HG03460 (cell line): ENCODE data around the gene PXDC1.

Experiments
- ATAC-seq: cut with Tn5 transposase; IDR thresholded peaks from one replicate; pipeline ENCODE4 v1.9.1; 2021; ENCODE audit not compliant: unreplicated experiment

Gene PXDC1, protein sequence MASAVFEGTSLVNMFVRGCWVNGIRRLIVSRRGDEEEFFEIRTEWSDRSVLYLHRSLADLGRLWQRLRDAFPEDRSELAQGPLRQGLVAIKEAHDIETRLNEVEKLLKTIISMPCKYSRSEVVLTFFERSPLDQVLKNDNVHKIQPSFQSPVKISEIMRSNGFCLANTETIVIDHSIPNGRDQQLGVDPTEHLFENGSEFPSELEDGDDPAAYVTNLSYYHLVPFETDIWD

DNA sequence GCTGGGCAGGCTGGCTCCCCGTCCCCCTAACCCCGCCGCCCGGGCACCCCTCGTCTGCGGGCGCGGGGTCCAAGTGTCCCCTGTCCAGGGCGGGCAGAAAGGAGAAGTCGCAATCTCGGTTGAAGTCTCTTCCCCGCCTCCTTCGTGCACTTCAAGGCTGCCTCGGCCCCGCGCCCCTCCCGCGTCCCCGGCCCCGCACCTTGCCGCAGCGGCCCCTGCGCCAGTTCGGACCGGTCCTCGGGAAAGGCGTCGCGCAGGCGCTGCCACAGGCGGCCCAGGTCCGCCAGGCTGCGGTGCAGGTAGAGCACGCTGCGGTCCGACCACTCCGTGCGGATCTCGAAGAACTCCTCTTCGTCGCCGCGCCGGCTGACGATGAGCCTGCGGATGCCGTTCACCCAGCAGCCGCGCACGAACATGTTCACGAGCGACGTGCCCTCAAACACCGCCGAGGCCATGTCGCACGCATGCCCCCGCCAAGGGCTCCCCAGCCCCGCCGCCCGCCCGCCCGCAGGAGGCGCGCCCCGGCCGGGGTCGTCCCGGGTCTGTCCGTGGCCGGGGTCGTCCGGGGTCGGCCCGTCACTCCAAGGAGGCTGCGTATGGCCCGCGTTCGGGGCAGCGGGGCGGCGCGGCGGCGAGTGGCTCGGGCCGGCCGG is at the start of gene PXDC1:
Gene PXDC1, minus strand, starts transcription at position 637 of the 653 bp plus-strand sequence. Its CDS starts 182 bp downstream, at position 455.
- peak; percentile 10 for ATAC-seq

GRCh38 chr6:3800850-3801591 is 49.5 kb upstream of the PXDC1 start:
- no peak for ATAC-seq

- no peak for ATAC-seq
Measured at GRCh38 chr6:3799719-3800118, 48.2 kb upstream of the PXDC1 start.

- ATAC-seq, result no peak
Measured at GRCh38 chr6:3798055-3798919, 46.8 kb upstream of the PXDC1 start.

GRCh38 chr6:3797231-3798054 is 45.9 kb upstream of the PXDC1 start:
- no peak for ATAC-seq

DNA sequence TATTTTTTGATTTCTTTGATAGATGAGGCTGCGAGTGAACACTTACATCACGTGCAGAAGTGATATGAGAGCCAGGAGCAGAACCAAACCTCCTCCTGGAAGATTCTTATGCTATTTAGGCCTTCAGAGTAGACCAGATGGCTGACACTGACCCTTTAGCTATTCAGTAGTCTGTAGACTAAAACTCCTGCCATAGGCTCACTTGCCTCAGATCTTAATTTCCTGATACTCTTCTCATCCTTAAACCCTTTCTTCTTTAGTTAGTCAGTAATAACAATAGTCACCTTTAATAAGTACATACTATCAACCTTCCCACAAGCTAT is 45.2 kb upstream of the PXDC1 start:
- ATAC-seq, result no peak

DNA sequence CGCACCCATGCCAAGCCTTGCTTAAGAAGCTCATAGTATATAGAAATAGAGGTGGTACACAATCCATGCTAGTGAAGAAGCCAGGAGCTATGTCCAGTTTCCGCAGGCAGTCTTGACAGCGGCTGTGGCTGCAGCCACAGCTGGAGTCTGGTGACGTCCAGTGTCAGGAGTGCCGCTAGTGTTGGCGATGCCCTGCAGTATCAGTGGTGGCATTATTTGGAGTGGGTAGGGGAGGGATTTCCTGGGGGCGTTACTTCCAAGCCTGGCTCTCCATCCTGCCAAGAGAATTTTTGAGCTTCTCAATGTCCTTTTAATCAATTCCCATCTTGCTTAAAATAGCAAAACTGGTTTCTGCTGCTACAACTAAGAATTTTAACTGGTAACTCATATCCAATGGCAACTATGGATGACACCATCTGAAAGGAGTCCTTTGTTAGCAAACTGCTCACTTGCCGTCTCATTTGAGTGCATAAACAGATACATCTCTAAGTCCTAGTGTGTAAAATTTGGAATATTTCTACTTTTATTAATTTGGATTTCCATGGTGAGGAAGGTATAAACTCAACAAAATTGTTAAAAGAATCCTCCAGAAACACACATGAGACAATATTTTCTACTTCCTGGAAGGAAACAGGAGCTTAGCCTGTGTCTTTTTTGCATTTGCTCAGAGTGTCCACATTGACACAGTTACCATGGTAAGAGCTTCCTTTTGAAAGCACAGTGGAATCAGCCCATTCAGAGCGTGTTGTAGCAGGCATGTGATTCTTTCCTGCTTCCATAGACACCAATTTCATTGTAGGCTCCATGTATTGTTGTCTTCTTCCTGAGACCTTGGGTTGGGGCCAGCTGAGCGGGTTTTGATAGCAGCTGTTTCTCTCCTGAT is 44.6 kb upstream of the PXDC1 start:
- ATAC-seq, result no peak

DNA sequence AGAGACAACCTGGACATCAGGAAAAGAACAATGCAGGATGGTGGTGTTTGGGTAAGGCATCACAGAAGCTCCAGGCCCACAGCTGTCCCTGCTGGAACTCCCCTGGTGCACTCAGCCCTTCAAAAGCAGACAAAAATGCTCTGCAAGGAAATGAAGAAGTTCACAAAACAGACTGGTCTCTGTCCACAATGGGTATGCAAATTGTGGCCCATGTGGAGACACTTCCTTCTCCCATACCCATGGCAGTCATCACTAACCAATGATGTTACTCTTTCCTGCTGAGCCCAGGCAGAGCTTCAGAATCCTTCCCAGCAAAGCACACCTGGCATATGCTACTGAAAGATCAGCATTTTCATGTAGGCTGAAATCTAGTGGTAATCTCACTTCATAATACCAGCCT is 42.6 kb upstream of the PXDC1 start:
- peak; percentile 75 for ATAC-seq

DNA sequence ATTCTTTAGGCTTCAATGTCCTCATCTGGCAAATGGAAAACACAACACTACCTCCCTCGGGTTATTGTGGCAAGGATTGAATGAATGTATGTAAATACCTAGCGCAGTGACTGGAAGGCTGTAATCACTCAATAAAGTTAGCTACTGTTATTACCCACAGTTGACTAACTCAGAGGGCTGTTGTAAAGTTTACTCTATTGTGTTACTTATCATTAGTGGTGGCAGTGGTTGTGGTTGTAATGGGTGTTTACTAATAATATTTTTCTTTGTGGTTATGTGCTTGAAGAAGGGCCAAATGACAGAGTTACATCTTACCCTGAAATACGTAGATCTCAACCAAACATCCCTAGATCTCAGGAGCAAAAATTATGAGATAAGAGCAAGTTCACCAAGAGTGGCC is 42.0 kb upstream of the PXDC1 start:
- ATAC-seq, result no peak

DNA sequence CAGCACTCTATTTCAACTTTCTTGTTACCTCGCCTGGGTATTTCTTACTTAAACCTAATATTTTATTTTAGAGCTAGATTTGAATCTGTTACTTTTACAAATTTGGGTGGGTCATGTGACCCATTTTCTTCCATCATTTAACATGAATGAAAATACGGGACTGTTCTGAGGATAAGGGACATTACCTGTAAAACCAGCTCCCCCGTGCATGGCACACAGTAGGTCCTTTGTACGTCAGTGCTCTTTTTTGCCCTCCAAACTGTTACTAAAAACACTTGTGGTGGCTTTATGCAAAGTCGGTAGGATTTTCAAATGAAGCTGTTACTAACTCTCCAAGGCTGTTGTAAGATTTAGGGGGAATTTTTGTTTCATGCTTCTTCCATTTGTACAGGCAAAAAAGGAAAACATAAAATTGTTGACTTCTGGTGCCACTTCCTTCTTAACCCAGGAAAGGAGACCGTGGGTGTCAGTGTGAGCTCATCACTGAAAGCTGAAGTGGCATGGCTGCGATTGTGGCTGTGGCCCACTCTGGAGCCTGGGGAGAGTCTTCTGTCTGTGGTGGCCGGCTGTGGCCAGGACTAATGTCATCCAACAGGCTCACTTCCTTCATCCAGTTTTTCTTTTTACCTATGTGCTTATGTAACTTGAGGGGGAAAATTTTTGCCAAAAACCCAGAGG is 40.2 kb upstream of the PXDC1 start:
- ATAC-seq, result no peak

- no peak for ATAC-seq
Measured at GRCh38 chr6:3789896-3790558, 38.5 kb upstream of the PXDC1 start.

DNA sequence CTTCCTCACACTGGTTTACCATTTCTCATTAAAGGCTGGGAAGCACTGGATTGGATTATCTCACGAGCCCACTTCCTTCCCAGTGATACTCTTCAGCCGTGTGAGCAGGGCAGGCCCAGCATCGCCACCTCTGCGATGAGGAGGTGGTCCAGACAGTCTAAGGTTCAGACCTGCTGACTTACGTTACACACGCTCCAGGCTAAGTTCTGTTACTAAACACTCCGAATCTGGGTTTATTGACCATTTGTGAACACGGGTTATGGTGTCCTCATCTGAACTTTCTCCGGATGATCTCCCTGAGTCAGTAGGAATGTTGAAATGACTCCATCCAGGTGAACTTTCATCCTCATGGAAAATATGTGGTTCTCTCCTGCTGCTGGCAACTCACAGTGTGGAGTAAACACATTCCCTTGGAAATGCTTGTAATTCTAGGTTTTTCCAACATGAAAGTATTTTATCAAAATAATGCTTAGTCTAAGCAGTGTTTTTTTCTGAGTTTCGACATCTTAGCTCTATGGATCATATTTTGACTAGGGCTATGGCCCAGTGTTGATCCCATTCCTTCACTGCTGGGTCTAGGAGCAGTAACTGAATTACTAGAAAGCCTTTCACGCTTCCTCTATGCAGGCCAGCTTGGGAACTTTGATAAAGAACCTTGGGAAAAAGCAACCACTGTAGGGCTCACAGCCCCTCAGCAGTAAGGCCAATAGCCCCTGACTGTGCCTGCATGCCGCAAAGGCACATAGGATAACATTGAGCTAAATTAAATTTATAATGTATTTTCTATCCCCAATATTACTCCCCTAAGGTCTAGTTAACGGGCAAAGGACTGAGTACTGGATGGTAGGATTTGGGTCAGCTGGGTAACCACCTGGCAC is 37.7 kb upstream of the PXDC1 start:
- ATAC-seq, result no peak

- no peak for ATAC-seq
Measured at GRCh38 chr6:3788408-3789017, 37.0 kb upstream of the PXDC1 start.

DNA sequence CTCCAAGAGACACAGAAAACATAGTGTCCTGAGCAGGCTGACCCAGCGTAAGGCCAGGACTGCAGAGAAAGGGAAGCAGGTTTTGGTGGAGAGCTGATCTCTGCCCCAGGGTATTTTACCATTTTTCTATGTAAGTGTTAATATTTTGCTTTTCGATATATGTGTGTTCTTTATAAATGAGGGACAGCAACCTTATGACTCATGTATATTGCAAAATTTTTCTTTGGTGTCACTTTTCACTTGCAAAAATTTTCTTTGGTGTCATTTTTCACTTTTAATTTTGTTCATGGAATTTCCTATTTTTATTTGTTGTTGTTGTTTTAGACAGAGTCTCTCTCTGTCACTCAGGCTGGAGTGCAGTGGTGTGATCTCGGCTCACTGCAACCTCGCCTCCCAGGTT is 34.6 kb upstream of the PXDC1 start:
- ATAC-seq, result no peak

DNA sequence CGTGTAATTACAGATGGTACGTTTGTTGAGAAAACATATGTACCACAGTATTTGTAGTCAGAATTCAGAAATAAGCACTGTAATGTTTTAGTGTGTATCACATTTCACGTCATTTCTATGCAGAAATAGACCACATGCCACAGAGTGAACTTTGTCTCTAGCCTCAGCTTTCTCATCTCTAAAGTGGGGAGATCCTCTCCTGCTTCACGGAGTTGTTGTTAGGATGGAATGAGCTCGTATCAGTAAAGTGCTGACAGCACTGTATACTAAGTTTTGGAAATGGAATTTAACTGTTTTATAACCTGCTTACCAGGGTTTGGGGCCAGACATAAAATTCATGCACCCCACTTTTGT is 34.2 kb upstream of the PXDC1 start:
- no peak for ATAC-seq

- no peak for ATAC-seq
Measured at GRCh38 chr6:3784885-3785744, 33.6 kb upstream of the PXDC1 start.
